Measurements from ENCODE around the gene OPTC.

The OPTC gene

DNA sequence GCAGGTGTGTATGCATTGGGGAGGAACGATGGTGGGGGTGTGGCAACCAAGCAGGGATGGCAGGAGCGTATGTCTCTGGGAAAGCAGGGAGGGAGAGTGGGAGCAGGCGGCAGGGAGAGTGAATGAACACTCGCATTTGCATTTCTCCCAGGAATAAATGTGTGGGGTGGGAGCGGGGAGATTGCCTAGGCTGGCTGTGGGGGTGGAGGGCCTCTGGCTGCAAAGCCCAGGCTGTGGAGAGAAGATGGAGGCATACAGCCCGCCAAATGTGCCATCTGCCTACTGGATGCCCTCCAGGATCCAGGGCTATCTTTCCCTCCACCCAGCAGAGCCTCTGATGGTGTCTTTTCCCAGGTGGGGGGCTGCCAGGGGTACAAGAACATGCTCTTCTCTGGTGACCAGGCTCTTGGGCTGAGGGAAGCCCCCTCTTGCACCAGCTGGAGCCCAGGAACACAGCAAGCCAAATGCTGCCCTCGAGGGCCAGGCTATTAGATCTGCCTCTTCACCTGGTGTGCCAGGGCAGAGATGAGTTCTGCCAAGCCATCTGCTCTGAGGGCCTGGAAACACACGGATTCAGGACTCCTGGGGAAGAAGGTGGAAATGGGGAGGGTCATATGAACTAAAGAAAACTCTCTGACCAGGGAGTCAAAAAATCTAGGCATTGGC, 1.7 kb upstream of the OPTC start:
- DNase-seq (ENCODE audit: low spot score): no peak

- no peak for DNase-seq (ENCODE audit: low spot score)
Measured at GRCh38 chr1:203492748-203493130, 1.2 kb upstream of the OPTC start.

- DNase-seq (ENCODE audit: low spot score): no peak
Measured at GRCh38 chr1:203495845-203496244, 1.9 kb downstream of the OPTC start.

DNA sequence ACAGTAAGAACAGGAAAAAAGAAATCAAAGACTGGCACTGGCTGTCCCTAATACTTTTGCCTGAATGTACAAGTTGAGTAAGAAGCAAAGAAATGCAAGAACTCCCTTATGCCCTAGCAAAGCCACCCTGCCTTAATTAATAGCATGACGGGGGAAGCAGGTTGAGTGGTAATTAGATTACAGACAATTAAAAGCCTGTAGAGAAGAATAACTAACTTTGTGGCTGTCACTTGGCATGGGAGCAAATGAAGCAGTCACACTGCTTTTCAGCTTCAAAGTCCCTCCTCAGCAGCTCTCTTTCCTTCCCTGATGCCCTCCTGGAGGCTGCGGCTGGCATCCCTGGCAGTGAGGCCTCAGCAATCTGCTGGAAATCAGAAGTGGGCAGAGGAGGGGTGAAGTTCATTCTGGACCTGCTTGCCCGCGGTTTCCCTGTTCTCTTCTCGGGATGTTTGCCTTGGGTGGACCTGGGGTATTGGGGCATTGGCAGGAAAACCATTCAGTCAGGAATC, 3.4 kb downstream of the OPTC start:
- DNase-seq (ENCODE audit: low spot score): no peak

GRCh38 chr1:203499643-203500278, 5.8 kb downstream of the OPTC start:
- no peak for DNase-seq (ENCODE audit: low spot score)

DNA sequence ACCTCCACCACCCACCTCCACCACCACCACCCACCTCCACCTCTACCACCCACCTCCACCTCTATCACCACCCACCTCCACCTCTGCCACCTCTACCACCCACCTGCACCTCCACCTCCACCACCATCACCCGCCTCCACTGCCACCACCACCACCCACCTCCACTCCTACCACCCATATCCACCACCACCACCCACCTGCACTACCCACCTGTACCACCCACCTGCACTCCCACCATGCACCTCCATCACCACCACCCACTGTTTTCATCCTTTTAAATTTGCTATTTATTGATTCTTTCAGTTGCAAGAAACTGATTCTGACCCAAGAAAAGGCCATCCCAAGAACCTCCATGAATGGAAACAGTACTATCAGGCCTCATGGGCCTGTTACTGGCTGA, 6.3 kb downstream of the OPTC start:
- DNase-seq (ENCODE audit: low spot score): no peak

GRCh38 chr1:203503836-203504235, 9.9 kb downstream of the OPTC start:
- DNase-seq (ENCODE audit: low spot score): no peak

DNA sequence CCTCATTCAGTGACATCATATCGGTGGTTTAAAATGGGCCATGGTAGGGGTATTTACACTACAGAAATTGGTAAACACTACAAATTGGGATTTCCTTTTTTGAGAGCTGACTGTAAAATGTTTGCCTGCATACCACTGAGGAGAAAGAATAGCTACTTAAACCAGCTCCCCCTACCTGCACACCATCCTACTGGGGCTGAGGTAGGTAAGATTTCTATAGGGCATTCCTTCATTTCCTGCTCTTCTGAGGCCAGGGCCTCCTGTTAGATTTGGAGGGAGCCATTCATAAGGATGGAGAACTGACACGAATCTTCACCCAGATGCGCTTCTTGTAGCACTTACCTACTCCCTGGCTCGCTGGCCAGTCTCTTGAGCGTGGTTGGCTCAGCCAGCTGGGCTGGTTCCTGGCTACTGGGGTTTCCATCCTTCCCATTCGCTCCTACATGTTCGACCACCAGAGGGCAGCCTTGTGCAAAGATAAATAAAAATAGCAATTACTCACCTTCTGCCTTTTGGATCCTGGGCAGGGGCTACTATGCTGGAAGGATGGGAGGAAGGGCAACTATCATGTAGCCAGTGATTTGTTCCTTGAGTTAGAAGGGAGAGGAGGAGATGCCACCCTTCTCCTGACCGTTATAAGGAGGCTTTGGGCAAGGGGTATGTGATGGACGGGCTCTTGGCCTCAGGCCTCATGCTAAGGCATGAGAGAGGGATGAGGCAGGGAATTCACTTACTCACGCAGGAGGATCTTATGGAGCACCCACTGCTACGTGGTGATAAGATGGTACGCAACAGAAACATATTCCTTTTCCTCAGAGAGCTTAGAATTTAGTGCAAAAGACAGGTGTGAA, 10.7 kb downstream of the OPTC start:
- DNase-seq (ENCODE audit: low spot score): peak; percentile 91

GRCh38 chr1:203505526-203506204, 11.7 kb downstream of the OPTC start:
- no peak for DNase-seq (ENCODE audit: low spot score)

- no peak for DNase-seq (ENCODE audit: low spot score)
Measured at GRCh38 chr1:203506858-203507626, 13.1 kb downstream of the OPTC start.

DNA sequence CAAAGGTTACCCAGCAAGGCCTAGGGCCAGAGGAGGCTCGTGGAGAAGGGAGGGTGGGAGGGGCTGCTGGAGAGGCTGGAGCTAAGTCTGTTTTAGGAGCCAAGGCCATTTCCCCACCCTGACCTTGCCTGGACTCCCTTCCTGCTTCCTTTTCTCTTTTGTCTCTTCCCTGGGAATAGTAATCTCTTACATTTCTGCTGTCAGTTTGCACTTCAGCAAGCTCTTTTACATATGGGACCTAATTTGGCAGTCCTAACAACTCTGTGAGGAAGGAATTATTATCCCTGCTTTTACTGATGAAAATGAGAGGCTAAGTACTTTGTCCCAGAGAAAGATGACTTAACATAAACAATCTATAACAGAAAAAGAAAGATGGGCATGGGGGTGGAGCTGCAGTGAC, 13.8 kb downstream of the OPTC start:
- DNase-seq (ENCODE audit: low spot score): no peak

- DNase-seq (ENCODE audit: low spot score): peak; percentile 59
Measured at GRCh38 chr1:203508463-203509073, 14.6 kb downstream of the OPTC start.

- no peak for DNase-seq (ENCODE audit: low spot score)
Measured at GRCh38 chr1:203509135-203509534, 15.2 kb downstream of the OPTC start.

GRCh38 chr1:203511513-203511912, 17.6 kb downstream of the OPTC start:
- no peak for DNase-seq (ENCODE audit: low spot score)

GRCh38 chr1:203511930-203512329, 18.0 kb downstream of the OPTC start:
- DNase-seq (ENCODE audit: low spot score): no peak

DNA sequence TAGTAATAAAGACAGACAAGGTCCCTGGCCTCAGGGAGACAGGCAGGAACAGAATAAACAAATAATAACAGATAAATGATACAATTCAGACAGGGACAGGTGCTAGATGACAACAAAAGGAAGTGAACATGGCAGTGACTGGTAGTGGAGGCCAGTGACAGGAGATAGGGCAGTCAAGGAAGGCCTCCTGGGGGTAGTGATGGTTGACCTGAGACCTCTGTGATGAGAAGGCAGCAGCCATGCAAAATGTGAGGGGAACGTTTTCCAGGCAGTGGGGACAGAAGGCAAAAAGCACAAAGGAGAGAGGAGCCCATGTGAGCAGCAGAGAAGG, 18.5 kb downstream of the OPTC start:
- no peak for DNase-seq (ENCODE audit: low spot score)

DNA sequence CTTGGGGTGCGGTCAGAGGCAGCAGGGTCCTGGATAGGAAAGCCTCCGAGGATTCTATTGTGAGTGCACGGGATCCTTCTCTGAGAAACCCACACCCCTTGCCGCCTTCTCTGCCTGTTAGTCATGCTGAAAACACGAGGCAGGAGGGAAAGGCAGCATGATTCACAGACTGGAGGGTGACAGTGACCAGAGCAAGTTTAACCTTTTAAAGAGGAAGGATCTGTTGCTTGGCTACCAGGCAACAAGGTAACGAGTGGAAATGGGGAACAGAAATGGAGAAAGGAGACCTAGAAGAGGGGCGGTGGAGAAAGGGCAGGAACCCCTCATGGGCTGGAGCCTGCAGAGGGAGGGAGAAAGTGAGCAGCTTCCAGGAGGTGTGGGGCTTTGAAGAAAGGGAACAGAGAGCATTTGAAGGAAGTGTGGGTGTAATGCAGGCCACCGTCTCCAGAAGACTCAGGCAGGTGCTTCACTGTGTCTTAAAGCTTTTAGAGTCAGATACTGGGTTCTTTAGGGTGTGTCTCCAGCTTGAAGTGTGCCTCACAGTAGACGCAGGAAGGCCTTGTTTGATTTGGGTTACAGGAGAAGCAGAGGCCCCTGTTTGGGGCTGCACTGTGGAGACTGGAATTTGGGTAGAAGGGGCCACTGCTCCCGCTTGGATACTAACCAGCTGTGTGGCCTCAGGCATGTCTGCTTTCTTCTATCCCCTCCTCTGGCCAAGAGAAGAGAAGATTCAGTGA, 19.1 kb downstream of the OPTC start:
- no peak for DNase-seq (ENCODE audit: low spot score)

DNA sequence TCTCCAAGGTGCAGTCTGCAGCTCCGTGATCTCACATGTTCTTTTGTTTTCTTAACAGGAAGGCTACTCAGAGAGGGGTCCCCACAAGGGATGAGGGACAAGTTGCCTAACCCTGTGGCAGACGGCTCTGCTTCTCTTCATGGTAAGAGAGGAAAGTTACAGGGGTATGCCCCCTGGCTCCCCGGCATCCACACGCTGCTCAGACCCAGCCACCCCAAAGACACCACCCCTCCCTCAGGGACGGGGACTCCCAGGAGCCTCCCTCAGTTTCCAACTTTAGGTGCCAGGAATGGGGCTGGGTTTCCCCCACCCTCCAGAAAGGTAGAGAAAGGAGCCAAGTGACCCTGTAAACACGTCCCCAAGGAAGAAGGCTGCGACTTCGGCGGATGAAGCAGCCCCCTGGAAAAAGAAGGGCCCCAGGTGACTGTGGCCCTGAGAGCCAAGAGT, 19.7 kb downstream of the OPTC start:
- no peak for DNase-seq (ENCODE audit: low spot score)

- DNase-seq (ENCODE audit: low spot score): no peak
Measured at GRCh38 chr1:203516184-203516583, 22.2 kb downstream of the OPTC start.

GRCh38 chr1:203516906-203517305, 23.0 kb downstream of the OPTC start:
- no peak for DNase-seq (ENCODE audit: low spot score)
